HG03135 (cell line): ENCODE measurements around the gene NID1.
A peak's percentile ranks its signal among the peaks of the same experiment; 100 is the strongest.
"Not testable (repeated sequence)": the region's sequence is repeated elsewhere in the genome, so short reads cannot be mapped to it uniquely, and the experiment has no call there.

Source experiments
- ATAC-seq: cut with Tn5 transposase; IDR thresholded peaks from one replicate; pipeline ENCODE4 v1.9.1; 2021; ENCODE audit warnings: mild to moderate bottlenecking, moderate library complexity; ENCODE audit not compliant: unreplicated experiment

NID1 gene

DNA sequence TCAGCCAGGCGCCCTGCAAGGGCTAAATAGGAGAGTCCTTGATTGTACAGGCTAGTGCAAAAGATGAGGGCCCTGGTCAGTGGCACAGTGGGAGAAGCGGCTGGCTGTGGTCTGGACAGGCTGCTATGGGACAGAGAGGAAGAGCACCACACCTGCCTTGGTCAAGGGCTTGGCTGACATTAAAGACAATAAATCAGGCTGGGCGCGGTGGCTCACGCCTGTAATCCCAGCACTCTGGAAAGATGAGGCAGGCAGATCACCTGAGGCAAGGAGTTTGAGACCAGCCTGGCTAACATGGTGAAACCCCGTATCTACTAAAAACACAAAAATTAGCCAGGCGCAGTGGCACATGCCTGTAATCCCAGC is 62.9 kb downstream of the NID1 start:
- ATAC-seq: no peak

- ATAC-seq: no peak
These were observed 64.1 kb downstream of the NID1 start for GRCh38 chr1:236000781-236001180.

DNA sequence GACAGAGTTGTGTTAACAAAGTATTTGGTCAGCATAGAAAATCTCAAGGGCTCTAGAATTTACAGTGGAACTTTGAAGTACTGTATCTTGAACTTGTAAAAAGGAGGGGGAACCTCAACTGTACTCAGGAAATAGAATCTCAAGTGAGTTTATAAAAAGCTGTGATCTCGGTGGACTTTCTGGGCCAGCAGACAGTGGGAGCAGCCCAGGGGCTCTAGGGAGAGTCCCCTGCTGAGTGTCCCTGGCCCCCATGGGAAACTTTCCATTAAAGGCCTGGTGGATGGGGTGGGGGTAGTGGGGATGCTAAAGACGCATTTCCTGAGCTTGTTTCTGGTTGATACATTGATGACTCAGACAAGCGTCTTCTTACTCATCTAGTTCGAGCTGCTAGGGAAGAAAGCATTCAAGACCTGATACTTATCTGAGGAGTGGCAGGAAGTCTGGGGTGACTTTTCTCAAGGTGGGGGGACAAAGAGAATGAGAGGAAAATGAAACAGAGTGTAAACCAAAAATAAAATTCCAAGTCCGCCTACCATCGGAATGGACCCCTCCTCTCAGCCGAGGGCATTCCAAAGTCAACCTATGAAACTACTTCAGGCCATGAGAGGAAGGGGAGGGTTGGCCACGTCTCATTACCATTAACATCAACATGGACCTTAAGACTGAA is 65.5 kb downstream of the NID1 start:
- peak; percentile 84 for ATAC-seq

GRCh38 chr1:235998812-235999211 is 66.1 kb downstream of the NID1 start:
- peak; percentile 33 for ATAC-seq

DNA sequence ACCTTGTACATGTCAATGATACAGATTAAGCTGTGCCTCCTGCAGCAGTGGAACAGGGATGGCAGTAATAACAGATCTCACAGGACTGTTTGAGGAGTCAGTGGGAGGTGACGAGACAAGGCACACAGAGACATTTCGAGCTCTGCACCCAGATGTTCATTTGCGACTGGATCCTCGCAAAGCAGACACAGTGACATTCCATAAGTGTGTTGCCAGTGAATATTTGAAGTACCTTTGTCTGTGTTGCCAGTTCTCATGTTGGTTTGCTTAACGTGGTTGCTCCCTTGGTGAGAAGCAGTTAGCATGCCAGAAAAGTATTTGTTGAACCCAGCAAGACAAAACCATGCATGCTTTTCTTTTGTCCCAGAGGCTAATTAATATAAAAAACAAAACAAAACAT is 67.0 kb downstream of the NID1 start:
- no peak for ATAC-seq

GRCh38 chr1:235997049-235997448 is 67.8 kb downstream of the NID1 start:
- ATAC-seq: no peak

DNA sequence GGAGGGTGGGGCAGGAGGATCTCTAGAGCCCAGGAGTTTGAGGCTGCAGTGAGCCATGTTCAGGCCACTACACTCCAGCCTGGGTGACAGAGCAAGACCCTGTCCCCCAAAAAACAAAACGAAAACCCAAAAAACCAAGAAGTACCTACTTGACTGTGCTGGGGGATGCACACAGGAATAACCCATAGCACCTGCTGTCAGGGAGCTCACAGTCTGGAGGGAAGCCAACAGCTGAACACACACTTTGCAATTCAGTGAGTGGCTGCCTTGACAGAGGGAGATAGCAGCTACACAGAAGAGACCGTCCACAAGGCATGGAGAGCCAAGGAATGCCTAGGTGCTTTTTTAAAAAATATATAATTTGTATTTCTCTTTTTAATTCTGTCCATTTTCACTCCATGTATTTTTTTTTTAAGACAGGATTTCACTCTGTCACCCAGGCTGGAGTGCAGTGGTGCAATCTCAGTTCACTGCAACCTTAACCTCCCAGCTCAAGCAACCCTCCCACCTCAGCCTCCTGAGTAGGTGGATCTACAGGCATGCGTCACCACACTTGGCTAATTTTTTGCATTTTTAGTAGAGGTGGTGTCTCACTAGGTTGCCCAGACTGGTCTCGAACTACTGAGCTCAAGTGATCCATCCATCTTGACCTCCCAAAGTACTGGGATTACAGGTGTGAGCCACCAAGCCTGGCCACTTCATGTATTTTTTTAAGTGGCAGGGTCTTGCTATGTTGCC is 68.7 kb downstream of the NID1 start:
- no peak for ATAC-seq

DNA sequence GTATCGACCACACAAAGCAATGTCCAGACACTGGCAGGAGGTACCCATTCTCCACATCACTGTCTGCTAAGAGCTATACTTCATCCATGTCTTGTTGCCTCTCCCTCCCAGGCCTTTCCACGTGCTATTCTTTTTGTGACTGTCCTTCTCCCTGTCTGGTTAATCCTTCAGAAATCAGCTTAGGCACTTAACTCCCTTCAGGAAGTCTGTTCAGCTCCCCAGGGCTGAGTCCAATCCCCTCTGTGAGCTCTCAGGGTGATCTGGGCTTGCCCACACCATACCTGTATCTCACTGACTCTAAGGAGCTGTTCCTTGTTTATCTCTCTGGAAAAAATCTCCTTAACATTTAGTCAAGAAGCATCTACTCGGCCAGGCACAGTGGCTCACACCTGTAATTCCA is 69.4 kb downstream of the NID1 start:
- no peak for ATAC-seq

- ATAC-seq: no peak
These were observed 71.2 kb downstream of the NID1 start for GRCh38 chr1:235993652-235994051.

DNA sequence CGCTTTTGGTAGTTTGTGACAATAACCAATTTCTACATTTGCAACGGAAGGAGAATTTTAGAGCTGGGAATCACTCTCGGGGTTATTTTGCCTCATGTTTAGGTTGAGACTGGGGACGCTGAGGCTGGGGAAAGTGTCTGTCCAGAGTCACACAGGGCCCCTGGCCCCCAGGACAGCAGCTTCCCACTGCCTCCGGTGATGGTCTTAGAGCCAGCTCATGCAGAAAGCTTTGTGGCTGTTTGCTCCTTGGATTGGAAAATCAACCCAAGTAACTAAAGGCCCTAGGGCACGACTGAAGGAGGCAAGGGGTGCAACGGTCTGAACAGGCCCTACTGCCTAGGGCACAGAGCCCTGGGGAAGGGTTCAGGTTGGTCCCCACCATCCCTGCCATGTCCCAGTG is 72.0 kb downstream of the NID1 start:
- ATAC-seq: no peak

DNA sequence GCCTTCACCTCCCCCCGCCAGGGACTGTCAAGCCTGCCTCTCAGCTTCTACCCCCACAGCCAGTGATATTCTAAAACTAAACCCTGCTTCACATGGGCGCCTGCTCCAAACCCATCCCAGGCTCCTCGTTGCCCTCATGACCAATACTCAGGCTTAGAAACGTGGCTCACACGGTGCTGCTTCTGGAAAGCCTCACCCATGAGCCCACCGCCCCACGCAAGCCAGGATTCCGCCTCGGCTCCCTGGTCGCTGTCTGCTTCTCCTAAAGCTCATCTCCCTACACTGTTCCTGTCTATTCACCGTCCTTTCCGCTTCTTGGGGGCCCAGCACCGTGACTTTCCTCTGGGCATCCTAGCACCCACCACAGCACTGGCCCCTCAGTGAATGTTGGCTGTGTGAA is 72.5 kb downstream of the NID1 start:
- ATAC-seq: no peak

DNA sequence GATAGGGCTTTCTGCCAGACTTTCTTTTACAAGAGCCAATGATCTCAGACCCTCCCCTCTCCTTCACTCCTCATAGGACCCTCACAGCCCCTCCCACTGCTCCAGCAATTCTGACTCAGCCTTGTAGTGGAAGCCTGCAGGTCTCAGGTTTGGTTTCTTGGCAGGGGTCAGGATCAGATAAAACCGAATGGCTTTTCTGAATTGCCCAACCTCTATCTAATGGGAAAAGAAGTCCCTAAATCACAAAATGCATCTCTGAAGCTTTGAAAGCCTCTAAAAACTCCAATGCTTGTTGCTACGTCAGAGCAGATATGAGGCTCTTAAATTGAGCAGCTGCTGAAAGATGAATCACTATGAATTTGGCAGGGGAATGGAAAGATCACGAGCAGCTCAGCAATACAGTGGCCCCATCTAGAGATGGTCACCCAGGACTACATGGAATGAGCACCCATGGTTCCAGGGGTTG is 74.5 kb downstream of the NID1 start:
- ATAC-seq: no peak

DNA sequence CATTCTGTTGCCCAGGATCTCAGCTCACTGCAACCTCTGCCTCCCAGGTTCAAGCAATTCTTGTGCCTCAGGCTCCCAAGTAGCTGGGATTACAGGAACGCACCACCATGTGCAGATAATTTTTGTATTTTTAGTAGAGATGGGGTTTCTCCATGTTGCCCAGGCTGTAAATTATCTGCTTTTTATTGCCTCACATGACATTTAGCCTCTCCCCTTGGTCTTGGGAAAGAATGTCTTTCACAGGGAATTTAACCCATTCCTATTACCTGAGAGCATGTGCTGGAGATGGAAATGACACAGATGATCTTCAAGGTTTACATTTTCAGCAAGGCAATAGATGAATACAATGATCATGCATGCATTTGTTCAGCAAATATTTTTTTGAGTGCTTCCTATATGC is 75.8 kb downstream of the NID1 start:
- ATAC-seq: no peak

DNA sequence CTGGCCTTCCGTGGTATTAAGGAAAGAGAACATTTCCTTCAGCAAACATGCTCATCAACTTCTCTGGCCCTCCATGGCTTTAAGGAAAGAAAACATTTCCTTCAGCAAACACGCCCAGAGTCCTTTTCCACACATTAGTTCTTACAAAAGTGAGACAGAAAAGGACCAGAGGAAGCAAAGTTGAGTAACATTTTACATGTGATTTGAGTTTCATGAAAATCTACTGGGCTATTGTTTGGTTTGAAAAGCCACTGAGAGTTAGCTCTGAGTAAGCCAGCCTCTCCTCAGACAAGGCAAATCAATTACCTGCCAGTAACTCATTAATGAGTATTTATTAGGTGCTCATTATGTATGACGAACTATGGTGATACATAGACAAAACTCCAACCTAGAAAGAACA is 78.0 kb downstream of the NID1 start:
- ATAC-seq: peak; percentile 81

DNA sequence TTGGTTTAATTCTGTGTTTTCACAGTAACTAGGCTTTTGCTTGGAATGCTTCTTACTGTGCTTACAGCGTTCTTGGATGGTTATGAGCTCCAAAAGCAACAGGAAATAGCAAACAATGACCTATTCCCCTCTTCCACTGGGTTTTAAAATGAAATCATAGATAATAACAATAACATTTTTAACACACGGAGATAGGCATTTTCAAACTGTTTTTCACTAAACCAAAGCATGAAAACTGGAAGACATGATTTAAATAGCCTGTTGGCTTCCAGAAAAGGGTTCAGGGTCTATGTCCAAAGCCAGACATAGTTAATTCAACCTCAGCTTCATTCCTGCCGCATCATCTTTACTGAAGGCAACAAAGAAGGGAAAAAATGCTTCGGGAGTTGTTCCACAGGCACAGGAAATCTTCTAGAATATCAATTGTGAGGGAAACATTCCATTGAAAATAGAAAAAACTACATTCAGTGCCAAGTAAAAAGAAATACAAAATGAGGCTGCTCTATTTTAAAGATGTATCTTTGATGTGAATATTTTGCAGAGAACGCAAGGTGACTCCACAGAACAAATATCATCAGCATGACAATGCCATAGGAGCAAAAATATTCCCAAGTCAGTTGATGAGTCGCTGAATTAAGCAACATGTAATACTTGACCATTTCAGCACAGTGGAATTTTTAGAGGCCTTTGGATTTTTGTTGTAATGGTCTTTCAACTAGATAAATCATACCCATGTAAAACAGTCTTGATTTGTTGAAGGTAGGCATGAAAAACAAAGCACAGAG is 80.7 kb downstream of the NID1 start:
- no peak for ATAC-seq

DNA sequence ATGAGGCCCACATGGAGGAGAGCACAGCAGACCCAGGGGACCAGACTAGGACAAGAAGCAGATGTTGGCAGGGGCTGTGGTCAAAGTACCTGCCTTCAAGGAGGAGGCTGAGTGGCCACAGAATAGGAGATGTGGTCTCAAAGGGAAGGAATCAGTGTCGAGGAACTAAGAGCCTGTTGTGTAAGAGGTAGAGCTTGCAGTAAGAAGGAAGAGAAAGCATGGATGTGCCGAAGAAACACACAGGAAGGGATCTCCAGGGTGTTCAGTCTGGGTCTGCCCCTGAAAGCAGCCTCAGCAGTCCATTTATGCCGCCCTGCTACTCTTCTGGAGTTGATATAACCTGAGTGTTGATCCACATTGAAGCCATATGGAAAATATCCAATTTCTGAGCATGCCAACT is 83.9 kb downstream of the NID1 start:
- ATAC-seq: no peak

DNA sequence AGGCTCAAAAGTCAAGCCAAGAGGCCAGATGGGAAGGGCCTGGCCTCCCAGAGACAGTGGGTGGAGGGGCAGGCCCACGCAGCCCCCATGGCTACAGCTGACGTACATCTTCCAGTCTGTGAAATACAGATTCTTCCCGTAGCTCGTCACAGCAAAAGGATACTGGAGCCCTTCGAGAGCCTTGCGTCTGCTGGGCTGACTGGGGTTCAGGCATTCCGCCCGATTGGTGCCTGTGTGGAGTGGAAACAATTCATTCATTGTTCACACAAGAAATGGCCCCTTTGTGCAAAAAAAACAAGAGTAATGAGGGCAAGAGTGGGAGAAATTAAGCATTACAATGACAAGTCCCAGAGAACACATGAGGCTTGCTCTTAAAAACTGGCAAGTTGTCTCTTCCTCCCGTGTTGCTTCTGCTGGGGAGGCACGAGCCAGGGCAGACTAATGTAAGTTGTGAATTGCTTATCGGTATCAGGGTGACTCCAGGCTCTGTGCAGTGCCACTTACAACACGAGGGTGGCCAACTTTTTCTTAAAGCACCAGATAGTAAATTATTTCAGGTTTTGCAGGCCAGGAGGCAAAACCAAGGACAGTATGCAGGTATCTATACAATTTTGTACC is 85.1 kb downstream of the NID1 start:
- no peak for ATAC-seq

DNA sequence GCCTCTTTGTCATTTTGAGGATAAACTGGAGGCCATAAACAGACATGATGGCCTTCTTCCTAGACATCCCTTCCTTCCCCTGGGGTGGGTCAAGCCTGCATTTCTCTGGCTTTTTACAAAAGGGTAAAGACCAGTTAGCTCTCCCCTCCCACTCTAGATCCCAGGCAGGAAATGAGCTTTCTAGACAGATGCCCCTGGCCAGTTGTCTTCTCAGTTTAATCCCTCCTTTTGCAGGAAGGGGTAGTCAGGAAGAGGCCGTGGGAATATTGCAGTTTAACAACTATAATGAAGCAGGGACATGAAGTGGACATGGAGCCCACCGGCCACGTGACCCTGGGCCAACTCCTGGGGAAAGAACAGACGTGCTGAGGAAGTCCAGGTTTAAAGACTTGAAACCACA is 85.7 kb downstream of the NID1 start:
- ATAC-seq: no peak

DNA sequence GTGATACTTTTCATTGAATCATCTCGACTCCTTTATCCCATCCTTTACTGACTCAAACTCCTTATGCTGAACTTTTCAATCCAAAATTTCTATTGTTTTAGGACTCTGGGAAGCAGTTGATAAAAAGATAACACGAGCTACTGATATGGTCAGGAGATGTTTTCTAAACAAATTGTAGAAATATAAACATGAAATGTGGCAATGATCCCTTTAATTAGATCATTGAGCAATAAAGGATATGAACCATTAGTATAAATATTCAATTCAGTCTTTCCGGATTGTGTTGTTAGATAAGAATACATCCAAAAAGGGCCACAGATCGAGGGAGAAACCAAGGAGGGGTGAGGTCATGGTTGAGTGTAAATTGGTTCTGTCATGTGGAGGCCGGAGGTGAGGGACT is 88.4 kb downstream of the NID1 start:
- no peak for ATAC-seq

GRCh38 chr1:235974616-235975015 is 90.3 kb downstream of the NID1 start:
- ATAC-seq: no peak

GRCh38 chr1:235972691-235973090 is 92.2 kb downstream of the NID1 start:
- not testable (repeated sequence) for ATAC-seq

DNA sequence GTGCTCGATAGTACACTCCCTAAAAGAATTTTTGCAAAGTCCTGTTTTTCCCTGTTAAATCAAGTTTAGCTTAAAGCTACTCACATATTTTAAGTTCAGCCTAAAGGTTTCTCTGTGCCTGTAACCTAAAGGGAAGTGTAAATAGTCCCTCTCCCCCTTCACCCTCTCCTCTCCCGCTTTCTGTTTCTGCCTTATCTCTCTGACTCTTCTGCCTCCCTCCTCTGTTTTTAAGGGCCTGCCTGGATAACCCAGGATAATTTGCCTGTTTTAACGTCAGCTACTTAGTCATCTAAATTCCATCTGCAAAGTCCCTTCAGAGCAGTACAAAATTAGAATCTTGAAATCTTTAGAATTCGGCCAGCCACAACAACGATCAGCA is 92.6 kb downstream of the NID1 start:
- ATAC-seq: peak; percentile 34
